GM18517 (cell line): ENCODE data around the gene LRP3.
"Not testable (repeated sequence)": the region's sequence is repeated elsewhere in the genome, so short reads cannot be mapped to it uniquely, and the experiment has no call there.

ENCODE experiments used
- ATAC-seq: cut with Tn5 transposase; IDR thresholded peaks from one replicate; pipeline ENCODE4 v1.9.1; 2021; ENCODE audit warnings: mild to moderate bottlenecking, moderate library complexity; ENCODE audit not compliant: unreplicated experiment

Gene LRP3

DNA sequence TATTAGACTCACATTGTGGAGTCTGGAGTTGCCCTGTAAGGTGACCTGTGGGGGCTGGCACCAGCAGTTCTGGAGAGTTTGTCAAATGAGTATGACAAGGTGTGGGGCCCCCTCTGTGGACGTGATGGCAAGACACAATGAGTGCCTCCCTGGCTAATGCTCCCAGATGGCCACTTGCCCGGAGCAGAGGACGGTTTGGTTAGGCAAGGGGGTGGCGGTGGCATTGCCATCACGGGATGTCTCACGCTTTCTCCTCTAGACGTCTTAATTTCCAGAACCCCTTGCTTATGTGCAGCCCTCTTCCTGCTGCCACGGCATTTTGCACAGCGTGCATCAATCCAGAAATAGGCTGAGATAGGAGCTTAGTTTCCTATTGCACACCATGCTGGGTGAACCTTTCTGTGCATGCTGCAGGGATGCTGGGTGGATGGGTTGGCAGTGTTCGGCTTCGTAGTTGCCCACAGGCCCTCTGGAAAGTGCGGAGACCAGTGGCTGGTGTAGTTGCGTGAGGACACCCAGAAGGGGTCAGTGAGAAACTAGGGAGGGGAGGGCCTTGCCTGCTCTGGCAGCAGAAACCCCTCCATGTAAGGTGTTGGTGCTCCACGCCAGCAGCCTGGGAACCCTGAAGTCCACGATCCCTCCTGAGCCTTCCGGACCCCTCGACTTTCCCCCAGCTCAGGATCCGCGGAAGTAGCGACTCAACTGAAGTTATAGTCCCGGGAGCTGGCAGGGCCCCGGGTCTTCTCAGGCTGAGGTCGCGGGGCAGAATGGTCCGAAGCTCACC is 18.1 kb upstream of the LRP3 start:
- no peak for ATAC-seq

DNA sequence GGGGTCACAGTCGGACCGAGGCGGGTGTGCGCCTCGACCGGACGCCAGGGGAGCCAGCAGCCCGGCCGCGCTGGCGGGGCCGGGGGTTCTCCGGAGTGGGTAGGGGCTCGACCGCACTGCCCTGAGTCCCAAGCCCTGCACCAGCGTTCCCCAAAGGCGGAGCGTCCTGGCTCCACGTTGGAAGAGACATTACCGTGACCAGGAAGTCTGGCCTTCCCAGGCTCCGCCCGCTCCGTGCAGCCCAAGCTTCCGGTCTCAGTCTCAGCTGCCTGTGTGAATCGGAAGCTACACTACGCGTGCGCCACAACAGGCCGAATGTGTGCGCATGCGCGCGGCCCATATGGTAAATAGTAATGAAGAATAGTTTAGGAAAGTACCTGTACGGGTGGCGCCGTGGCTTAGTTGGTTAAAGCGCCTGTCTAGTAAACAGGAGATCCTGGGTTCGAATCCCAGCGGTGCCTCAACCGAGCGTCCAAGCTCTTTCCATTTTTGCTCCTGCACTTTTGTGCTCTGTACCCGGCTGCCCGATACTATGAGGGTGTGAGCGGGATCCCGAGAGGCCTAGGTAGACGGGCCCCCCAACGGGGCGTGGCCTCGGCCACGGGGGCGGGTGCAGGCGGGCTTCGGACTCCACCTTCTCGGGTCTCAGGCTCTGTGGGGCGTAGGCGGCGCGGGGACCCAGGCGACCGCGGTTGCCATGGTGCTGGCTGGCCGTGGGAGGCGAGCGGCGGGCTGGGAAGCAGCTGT is 17.3 kb upstream of the LRP3 start:
- ATAC-seq: peak; percentile 85

DNA sequence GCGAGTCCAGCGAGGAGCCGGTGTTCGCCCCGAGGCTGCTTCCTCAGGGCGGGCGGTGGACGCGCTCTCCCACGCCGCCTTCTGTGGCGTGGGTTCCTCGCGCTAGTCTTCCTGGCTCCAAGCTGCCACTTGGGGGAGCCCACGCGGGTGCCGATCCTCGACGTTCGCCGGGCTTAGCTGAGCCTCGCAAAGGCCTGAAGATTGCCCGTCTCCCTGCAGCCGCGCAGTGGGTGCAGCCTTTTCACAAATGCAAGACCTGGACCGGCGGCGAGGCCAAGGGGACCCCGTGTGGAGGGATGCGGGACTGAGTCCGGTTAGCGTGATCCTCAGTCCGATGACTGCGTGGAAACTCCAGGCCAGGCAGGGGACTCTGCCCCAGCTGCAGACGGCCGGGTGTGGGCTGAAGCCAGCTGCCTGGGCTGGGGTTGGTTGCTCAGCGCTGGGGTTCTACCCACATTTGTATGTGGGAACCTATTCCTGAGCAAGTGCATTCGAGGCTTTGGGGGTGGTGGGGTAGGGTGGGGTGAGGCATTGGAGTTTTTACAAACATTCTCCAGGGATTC is 16.6 kb upstream of the LRP3 start:
- ATAC-seq: no peak

- ATAC-seq: no peak
Observed at GRCh38 chr19:33186431-33187182, 7.5 kb upstream of the LRP3 start.

DNA sequence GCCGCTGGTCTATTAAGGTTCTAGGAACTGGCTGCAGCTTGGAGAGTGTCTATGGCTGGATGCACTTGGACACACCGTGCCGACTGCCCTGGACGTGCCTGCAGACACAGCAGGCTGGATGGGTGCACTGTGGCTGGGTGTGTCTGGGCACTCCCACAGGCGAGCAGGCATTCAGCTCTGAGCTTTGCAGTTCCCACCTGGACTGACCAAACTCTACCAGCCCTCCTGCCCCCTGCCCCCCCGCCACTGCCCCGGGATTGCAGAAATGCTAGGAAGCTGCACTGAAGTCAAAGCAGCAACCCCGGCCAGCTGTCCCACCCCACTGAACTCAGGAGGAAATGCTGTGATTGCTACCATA is 7.0 kb upstream of the LRP3 start:
- no peak for ATAC-seq

GRCh38 chr19:33189453-33189852 is 4.7 kb upstream of the LRP3 start:
- ATAC-seq: no peak

DNA sequence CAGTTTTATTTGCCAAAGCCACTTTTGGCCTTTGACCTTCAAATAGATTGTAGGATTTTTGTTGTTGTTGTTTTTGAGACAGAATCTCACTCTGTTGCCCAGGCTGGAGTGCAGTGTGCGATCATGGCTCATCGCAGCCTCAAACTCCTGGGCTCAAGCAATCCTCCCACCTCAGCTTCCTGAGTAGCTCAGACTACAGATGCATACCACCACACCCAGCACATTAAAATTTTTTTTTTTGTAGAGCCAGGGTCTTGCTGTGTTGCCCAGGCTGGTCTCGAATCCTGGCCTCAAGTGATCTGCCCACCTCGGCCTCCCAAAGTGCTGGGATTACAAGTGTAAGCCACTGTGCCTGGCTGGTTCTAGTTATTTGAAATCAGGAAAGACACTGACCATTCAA is 3.0 kb upstream of the LRP3 start:
- ATAC-seq: not testable (repeated sequence)

- ATAC-seq: no peak
Observed at GRCh38 chr19:33191501-33191900, 2.6 kb upstream of the LRP3 start.

- no peak for ATAC-seq
Observed at GRCh38 chr19:33192010-33192409, 2.1 kb upstream of the LRP3 start.

- ATAC-seq: no peak
Observed at GRCh38 chr19:33193269-33193864, 763 bp upstream of the LRP3 start.

- no peak for ATAC-seq
Observed at GRCh38 chr19:33194532-33194885, 379 bp downstream of the LRP3 start.

DNA sequence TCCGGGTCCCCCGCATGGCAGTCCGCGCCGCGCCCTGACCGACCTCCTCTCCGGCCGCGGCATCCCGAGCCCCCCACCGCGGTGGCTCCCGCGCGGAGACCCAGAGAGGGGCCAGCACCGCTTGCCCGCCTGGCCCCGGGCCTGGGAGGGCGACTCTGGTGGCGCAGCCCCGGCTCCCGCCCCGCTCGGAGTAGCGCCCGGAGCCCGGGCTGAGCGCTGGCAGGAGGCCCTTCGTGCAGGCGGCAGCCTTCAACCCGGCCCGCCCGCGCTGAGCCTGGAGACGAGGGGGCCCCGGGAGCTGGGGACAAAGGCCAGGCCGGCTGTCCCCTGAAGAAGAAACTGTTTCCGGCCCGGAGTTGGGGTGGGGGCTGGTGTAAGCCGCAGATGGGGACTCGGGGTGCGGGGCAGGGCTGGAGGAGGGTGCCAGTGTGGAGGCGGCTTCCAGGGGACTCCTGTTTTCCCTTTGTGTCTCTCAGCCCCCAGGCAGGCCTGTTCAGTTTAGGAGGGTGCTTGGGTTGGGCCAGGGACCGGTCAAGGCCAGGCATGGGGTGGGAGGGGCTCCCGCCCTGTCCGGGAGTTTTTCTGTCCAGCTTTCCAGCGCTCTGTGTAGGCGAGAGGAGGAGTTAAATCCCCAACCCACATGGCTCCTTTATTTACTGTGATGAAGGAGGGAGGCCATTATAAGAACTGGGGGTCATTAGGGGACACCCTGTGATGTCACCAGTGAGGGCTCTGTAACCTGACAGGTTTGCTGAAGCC is 935 bp downstream of the LRP3 start:
- ATAC-seq: no peak

GRCh38 chr19:33195645-33196347 is 1.7 kb downstream of the LRP3 start:
- no peak for ATAC-seq

- no peak for ATAC-seq
Observed at GRCh38 chr19:33196446-33197193, 2.5 kb downstream of the LRP3 start.

GRCh38 chr19:33197591-33198000 is 3.5 kb downstream of the LRP3 start:
- ATAC-seq: no peak

- ATAC-seq: no peak
Observed at GRCh38 chr19:33198169-33198568, 4.0 kb downstream of the LRP3 start.

- ATAC-seq: no peak
Observed at GRCh38 chr19:33199441-33200265, 5.5 kb downstream of the LRP3 start.

DNA sequence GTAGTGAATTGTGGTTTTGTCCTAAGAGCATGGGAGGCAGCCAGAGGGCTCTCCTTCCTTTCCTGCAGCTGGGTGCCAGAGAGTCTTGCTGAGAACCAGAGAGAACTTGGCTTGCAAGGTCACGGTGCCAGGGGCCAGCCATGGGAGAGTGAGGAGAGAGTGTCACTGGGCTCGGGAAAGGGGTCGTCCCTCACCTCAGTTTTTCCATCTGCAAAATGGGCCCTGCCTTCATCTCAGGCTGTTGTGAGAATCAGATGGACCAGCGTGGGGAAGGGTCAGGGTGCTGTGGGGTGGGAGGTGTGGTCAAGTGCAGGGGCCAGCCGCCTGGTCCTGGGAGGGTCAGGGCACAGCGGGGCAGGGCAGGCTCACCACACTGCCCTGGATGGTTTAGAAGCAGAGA is 7.3 kb downstream of the LRP3 start:
- ATAC-seq: no peak
